Breast epithelium (tissue), 4 donors: ENCODE data around the gene SYK. TPM values are rescaled to one million over a fixed set of nuclear protein-coding genes. Genes with fewer than 3 reads are reported as not detected.

Source experiments
- DNase-seq, 2 donors: peaks; one replicate each; pipeline ENCODE4 v3.0.0-alpha.2; 2019; ENCODE audit warnings: low spot score in 2 of 2
- H3K27ac ChIP-seq, 2 donors: fragments of 200-600 bp; sonication (generic) in 1 of 2; one replicate each; pipeline ENCODE4 v1.5.1; 2016 to 2019; ENCODE audit warnings: mild to moderate bottlenecking in 1 of 2
- H3K27me3 ChIP-seq, 2 donors: fragments of 200-600 bp; sonication (generic) in 1 of 2; one replicate each; pipeline versions ENCODE4 v1.5.1 to v1.6.0; 2017 to 2019; ENCODE audit warnings: control low read depth in 1 of 2, mild to moderate bottlenecking in 1 of 2
- H3K36me3 ChIP-seq: fragments of 200-600 bp; one replicate; pipeline ENCODE4 v1.5.1; 2019
- H3K4me1 ChIP-seq, 2 donors: fragments of 200-600 bp; sonication (generic); one replicate each; pipeline ENCODE4 v1.5.1; 2016 to 2019; ENCODE audit warnings: control low read depth in 1 of 2
- H3K4me3 ChIP-seq, 3 donors: fragments of 200-600 bp; sonication (generic); 1 replicate in 2 of 3; 2 replicates in 1 of 3; pipeline ENCODE4 v1.5.1; 2016 to 2019; ENCODE audit warnings: mild to moderate bottlenecking in 3 of 3, moderate library complexity in 2 of 3
- H3K9me3 ChIP-seq, 2 donors: fragments of 200-600 bp; sonication (generic) in 1 of 2; one replicate each; pipeline ENCODE4 v1.5.1; 2016 to 2019; ENCODE audit warnings: control low read depth in 1 of 2
- POLR2A ChIP-seq: fragments of 450-650 bp; IDR thresholded peaks from one replicate; pipeline ENCODE4 v1.6.1; 2016; ENCODE audit warnings: antibody characterized with exemption, mild to moderate bottlenecking, moderate library complexity
- POLR2AphosphoS5 ChIP-seq, 3 donors: sonication (generic); formaldehyde crosslinking; IDR thresholded peaks; one replicate each; pipeline ENCODE4 v1.6.1; 2017; ENCODE audit warnings: antibody characterized with exemption in 3 of 3
- intact Hi-C: fragments of 100-400 bp; cut with DNase I; formaldehyde crosslinking; loops from one replicate; pipeline ENCODE4 v1.15.1; 2023; ENCODE audit warnings: low total_unique reads
- total RNA-seq, 3 donors: library from RNA; depleted of rRNA; stranded (reverse); fragments of >200 nt; gene quantifications; one replicate each; pipeline ENCODE4 v1.1.0, GENCODE V29; 2016
- TF ChIP-seq, protein P1 (sequence below), 3 donors: fragments of 450-650 bp; IDR thresholded peaks; one replicate each; pipeline ENCODE4 v1.5.1; 2016 to 2017; ENCODE audit warnings: antibody characterized with exemption in 3 of 3, mild to moderate bottlenecking in 3 of 3, moderate library complexity in 3 of 3

SYK gene
- total RNA-seq, 3 donors from 2014 or later: 11.8 to 37.8 (median 25.9) TPM

GRCh38 chr9:90868555-90868954 lies 66.9 kb downstream of the SYK start:
- H3K36me3 ChIP-seq: no peaks in the 10 kb centered on the region
- H3K4me1 ChIP-seq: no peaks in the 10 kb centered on the region
- no peak overlapping the region for H3K4me3 ChIP-seq
- DNase-seq: no peak
- no peak for TF ChIP-seq POLR2AphosphoS5 (IDR thresholded peaks at IDR 0.05)
- no peak for TF ChIP-seq POLR2A
- TF ChIP-seq, protein P1, sequence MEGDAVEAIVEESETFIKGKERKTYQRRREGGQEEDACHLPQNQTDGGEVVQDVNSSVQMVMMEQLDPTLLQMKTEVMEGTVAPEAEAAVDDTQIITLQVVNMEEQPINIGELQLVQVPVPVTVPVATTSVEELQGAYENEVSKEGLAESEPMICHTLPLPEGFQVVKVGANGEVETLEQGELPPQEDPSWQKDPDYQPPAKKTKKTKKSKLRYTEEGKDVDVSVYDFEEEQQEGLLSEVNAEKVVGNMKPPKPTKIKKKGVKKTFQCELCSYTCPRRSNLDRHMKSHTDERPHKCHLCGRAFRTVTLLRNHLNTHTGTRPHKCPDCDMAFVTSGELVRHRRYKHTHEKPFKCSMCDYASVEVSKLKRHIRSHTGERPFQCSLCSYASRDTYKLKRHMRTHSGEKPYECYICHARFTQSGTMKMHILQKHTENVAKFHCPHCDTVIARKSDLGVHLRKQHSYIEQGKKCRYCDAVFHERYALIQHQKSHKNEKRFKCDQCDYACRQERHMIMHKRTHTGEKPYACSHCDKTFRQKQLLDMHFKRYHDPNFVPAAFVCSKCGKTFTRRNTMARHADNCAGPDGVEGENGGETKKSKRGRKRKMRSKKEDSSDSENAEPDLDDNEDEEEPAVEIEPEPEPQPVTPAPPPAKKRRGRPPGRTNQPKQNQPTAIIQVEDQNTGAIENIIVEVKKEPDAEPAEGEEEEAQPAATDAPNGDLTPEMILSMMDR (IDR thresholded peaks at IDR 0.05): no peak
- H3K27ac ChIP-seq: no peak overlapping the region
- H3K9me3 ChIP-seq: no peaks in the 10 kb centered on the region
- intact Hi-C loops: no loop called here
- no peaks in the 10 kb centered on the region for H3K27me3 ChIP-seq

- Histone ChIP-seq H3K36me3 (no peaks in the 10 kb centered on the region), H3K9me3 (no peaks in the 10 kb centered on the region), H3K27me3 (no peaks in the 10 kb centered on the region), H3K27ac (no peak overlapping the region), H3K4me3 (no peak overlapping the region), H3K4me1 (no peaks in the 10 kb centered on the region)
- DNase-seq: no peak
- TF ChIP-seq POLR2A: no peak
- TF ChIP-seq, protein P1 (IDR thresholded peaks at IDR 0.05): no peak
- no peak for TF ChIP-seq POLR2AphosphoS5 (IDR thresholded peaks at IDR 0.05)
- intact Hi-C loops: no loop called here
Observed at GRCh38 chr9:90869361-90869760, 67.7 kb downstream of the SYK start.

DNA sequence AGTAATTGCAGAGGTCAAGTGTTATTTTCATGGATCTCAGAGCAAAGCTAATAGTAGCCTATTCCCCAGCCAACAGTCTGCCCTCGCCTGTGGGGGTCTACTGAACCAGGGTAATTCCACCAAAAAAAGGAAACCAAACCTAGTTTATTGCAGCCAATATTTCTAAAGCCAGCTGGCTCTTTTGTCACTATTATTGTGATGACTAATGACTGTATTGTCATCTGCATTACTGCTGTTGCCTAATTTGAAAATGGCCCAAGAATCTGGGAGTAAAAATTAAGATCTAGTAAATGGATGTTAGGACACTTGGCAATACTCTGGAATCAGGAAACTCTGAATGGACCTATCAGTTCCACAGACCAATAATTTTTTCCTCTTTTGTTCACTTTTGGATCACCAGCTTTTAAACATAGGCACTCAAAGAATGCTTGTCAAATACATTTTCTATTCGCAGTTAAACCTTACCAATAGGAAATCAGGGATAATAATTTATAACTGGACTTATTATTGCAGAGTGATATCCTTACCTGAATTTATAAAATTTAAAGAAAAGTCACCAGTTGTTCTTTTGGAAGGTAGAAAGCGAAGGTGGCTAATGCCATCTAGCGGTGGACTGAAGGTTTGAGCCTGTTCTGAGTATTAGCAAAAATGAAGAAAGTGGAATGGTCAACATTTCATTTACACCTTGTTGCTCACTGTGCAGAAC lies 69.2 kb downstream of the SYK start:
- no peaks in the 10 kb centered on the region for H3K27me3 ChIP-seq
- DNase-seq: no peak
- no peaks in the 10 kb centered on the region for H3K36me3 ChIP-seq
- H3K4me1 ChIP-seq: no peaks in the 10 kb centered on the region
- no peak overlapping the region for H3K4me3 ChIP-seq
- no peak overlapping the region for H3K27ac ChIP-seq
- no peaks in the 10 kb centered on the region for H3K9me3 ChIP-seq
- intact Hi-C loops: no loop called here
- TF ChIP-seq, protein P1 (IDR thresholded peaks at IDR 0.05): peak; percentile 55 to 63 (median 55)
- no peak for TF ChIP-seq POLR2AphosphoS5 (IDR thresholded peaks at IDR 0.05)

DNA sequence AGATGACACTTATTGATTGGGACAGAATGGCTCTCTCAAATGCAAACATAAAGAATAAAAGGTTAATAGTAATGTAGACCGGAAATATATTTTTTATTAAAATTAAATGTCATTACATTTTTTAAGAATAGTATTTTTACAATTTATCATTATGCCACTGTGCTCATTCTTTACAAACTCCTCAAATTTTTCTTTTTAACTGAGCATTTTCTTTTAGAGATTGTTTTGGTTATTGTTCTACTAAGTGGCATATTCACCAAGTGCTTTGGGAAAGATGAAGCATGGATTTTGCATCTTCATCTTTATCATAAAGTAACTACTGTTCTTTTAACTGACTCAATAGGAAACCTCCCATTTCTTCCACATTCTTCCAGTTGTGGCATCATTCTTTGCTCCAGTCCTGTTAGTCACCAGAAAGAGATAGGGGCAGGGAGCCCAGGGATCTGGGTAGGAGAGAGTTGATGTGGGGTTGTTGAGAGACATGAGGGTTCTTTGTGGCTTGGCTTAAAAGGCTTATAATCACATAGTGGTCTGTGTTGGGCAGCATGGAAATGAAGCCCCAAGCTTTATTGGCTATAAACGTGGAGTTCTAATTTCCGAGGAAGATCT lies 69.8 kb downstream of the SYK start:
- no peaks in the 10 kb centered on the region for H3K9me3 ChIP-seq
- no peaks in the 10 kb centered on the region for H3K4me1 ChIP-seq
- H3K27ac ChIP-seq: no peak overlapping the region
- no peak for DNase-seq
- intact Hi-C loops: no loop called here
- no peak for TF ChIP-seq POLR2AphosphoS5 (IDR thresholded peaks at IDR 0.05)
- H3K27me3 ChIP-seq: no peaks in the 10 kb centered on the region
- H3K36me3 ChIP-seq: no peaks in the 10 kb centered on the region
- H3K4me3 ChIP-seq: no peak overlapping the region

- no peaks in the 10 kb centered on the region for H3K27me3 ChIP-seq
- TF ChIP-seq POLR2A (no peak), POLR2AphosphoS5 (IDR thresholded peaks at IDR 0.05) (no peak)
- TF ChIP-seq, protein P1 (IDR thresholded peaks at IDR 0.05): no peak
- H3K4me1 ChIP-seq: no peaks in the 10 kb centered on the region
- H3K36me3 ChIP-seq: no peaks in the 10 kb centered on the region
- intact Hi-C loops: no loop called here
- H3K9me3 ChIP-seq: no peaks in the 10 kb centered on the region
- no peak overlapping the region for H3K27ac ChIP-seq
- H3K4me3 ChIP-seq: no peak overlapping the region
- DNase-seq: no peak
Observed at GRCh38 chr9:90872835-90873294, 71.2 kb downstream of the SYK start.
